Adipose tissue (tissue), 3 donors: ENCODE data around the gene BRPF1. TPM values are rescaled to one million over a fixed set of nuclear protein-coding genes. Genes with fewer than 3 reads are reported as not detected.

Experiments used
- H3K27ac ChIP-seq: one replicate; pipeline ENCODE4 v1.5.1; 2013; ENCODE audit warnings: low read depth, low read length
- WGBS, 3 donors: extraction: QIAGEN DNeasy Blood & Tissue Kit; methylation state at CpG; one replicate each; pipeline ENCODE4 v1.1.7; 2013; 5-methylcytosine and 5-hydroxymethylcytosine counted together
- polyA plus RNA-seq, 3 donors: library from polyadenylated mRNA; stranded (reverse); fragments of 200-250 nt; gene quantifications; one replicate each; pipeline ENCODE4 v1.2.3, GENCODE V29; 2013
- donor health status: healthy with polysubstance abuse.
- donor health status: Bipolar disorder and iron deficiency.
- donor health status: healthy.

The BRPF1 gene
- polyA plus RNA-seq, 3 donors = 4.8 to 12.8 (median 7.5) TPM

DNA sequence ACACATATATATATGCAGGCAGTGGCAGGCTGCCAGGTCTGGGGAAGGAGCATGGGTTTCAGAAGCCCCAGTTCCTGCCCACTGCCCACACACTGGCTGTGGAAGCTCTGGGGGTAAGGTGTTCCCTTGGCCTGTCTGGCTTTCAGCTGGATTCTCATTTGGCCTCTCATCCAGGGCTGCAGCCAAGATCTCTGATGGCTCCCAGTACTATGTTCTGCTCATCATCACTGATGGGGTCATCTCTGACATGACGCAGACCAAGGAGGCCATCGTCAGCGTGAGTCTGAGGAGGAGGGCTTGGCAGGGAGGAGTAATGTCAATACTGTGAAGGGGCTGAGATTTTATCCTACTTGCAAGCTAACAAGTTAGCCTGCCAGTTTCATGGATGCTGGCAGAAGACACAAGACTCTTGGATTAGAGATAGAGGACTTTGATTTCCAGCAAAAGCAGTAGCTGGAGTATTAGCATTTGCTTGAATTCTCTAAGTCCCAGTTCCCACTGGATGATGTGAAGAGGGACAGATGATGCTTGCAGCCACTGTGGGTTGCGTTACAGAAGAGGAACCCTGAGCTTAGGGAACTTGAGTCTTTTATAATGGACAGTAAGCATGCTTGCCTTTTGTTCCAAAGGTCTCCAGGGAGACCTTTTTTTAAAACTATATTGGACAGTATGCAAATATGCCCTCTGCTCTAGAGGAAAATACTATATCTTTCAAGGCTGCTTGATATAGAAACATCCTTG, 5.6 kb upstream of the BRPF1 start:
- no peak overlapping the region for H3K27ac ChIP-seq
- 68 to 81% (median 76%) methylated on average over 4 of the region's 4 CpGs for WGBS, 3 donors

DNA sequence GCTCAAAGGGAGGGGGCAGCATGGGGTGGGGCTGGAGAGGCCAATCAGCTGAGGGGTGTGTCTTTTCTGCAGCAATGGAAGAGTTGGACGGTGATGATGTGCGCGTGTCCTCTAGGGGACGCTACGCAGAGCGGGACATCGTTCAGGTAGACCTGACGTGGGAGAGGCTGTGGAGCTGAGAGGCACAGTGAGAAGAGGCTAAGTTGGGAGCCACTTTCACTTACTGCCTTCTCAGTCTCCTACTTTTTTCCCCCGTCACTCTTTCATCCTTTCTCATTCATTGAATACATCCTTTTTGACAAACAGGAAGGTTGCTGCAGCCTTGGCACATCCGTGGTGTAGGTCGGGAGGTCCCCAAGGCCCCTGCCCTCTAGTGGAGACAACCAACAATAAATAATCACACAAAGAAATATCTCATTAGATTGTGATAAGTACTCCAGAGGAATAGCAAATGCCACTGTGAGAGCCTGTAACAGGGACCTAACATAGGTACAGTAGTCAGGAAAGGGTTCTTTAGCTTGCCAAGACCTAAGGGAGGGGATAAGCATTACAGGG, 4.4 kb upstream of the BRPF1 start:
- 6 to 20% (median 18%) methylated on average over 11 of the region's 11 CpGs for WGBS, 3 donors
- H3K27ac ChIP-seq = no peak overlapping the region

DNA sequence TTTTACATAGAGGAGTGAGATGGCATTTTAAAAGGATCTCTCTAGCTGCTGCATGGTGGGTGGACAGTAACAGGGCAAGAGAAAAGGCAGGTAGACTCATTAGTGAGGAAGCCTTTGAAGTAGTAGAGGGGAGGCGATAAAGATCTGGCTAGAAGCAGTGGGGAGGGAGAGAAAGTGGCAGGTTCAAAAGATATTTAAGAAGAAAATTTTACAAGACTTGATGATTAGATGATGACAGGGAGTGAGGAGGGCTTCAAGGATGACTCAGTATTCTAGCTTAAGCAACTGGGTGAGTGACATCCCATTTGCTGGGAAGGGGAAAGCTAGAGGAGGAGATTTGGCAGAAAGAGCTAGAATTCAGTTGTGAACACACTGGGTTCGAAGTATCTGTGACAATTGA, 3.8 kb upstream of the BRPF1 start:
- WGBS, 3 donors = 81 to 91% (median 91%) methylated on average over 2 of the region's 2 CpGs

DNA sequence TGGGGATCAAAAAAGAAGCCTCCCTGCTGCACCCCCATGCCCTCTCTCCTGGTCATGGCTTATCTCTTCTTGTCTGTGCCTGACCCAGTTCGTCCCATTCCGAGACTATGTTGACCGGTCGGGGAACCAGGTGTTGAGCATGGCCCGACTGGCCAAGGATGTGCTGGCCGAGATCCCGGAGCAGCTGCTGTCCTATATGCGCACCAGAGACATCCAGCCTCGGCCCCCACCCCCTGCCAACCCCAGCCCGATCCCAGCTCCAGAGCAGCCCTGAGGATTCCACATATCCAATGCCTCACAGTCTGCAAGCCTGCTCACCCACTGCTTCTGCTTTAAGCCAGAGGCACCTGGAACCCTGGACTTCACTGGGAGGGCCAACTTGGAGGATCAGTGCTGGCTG, 2.1 kb upstream of the BRPF1 start:
- WGBS, 3 donors = 87 to 94% (median 89%) methylated on average over 10 of the region's 10 CpGs
- no peak overlapping the region for H3K27ac ChIP-seq

More for the DNA sequence above, 3.8 kb upstream of the BRPF1 start:
- no peak overlapping the region for H3K27ac ChIP-seq

DNA sequence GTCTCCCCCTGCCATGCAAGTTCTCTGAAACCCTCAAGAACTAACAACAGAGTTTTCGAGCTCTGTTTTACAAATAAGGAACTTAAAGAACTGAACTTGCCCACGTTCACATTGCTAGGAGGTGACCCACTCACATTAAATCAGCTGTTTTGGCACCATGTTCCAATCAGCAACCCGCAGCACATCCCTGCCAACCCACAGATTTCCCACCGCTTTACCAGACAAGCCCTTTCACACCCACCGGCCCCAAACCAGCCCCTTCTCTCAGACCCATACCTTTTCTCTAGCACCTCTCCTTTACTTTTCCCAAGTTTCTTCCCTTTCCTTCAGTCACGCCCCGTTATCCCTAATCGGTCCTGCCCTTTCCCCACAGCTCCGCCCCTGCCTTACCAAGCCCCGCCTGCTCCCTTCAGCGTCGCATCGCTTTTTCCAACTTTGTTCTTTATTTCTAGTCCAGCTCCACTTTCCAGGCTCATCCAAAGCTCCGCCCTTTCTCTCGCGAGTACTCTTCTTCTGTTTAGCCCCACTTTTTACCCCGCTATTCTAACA, 804 bp upstream of the BRPF1 start:
- WGBS, 3 donors = 1 to 2% (median 2%) methylated on average over 16 to 17 of the region's 17 CpGs
- no peak overlapping the region for H3K27ac ChIP-seq

DNA sequence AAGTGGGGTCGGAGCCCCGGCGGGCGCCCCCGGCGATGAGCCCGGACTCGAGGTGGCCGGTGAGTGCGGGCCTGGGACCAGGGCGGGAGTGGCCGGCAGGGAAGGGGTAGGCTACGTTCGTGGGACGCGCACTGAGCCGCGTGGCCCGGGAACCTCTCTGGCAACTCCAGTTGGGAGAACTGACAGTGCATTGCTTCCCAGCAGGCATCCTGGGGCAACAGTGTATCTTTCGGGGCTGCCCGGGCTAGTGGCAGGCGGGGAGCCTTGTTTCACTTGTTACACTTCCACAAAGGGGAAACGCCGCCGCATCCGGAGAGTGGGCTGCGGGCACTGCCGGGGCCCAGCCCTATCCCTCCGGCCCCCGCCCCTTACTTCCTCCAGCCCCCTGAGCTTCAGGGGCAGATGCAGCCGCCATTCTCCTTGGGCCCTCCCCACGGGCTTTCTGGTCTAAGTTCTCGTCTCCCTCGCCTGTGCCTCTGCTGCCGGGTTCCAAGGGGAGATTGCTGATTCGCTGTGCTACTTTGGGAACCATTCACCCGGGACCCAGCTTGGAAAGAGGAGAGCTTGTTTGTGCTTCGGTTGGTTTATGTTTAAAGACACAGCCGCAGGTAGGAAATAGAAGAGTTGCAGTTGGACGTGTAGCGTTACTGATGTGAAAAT, 675 bp downstream of the BRPF1 start:
- 1% methylated on average over 37 to 41 of the region's 41 CpGs for WGBS, 3 donors
- no peak overlapping the region for H3K27ac ChIP-seq

DNA sequence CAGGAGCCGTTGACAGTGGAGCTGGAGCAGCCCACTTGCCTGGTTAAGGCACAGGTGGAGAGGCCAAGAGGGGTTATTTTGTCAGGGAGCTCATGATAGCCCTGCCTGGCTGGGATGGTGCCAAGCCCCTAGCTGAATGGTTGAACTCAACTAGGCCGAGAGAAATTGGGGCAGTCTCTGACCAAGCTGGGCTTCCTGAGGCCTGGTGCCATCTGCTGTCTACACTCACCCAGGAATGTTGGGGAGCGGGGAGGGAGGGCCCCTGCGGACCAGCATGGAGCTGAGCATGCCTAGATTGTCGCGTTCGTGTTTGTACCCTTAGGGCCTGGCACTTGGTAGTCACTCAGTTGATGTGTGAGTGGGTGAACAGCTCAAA, 1.2 kb downstream of the BRPF1 start:
- no peak overlapping the region for H3K27ac ChIP-seq
- WGBS, 3 donors = 25 to 47% (median 33%) methylated on average over 7 of the region's 7 CpGs

DNA sequence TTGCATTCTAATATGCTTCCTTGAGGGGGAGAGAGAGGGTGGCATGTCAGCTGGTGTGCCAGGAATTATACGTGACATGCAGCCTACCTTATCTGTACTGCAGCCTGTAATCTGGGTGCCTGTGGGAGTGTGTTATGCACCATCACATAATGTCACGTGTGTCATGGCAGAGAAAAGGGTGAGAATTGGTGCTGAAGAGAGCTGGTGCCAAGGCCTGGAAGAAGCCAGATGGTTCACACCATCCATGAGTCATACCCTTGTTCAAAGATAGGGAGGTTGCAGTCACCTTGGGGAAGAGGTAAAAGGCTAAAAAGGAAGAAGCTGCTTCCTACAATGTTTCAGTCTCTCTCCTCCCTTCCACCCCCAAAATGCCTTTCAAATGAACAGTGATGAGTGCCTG, 5.3 kb downstream of the BRPF1 start:
- WGBS, 3 donors = 54 to 75% (median 75%) methylated on average over 2 of the region's 2 CpGs
- no peak overlapping the region for H3K27ac ChIP-seq

DNA sequence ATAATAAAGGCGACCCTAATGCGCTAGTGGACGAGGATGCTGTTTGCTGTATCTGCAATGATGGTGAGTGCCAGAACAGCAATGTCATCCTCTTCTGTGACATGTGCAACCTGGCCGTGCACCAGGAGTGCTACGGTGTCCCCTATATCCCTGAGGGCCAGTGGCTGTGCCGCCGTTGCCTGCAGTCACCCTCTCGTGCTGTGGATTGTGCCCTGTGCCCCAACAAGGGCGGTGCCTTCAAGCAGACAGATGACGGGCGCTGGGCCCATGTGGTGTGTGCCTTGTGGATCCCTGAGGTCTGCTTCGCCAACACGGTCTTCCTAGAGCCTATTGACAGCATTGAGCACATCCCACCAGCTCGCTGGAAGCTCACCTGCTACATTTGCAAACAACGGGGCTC, 7.6 kb downstream of the BRPF1 start:
- 92 to 93% (median 93%) methylated on average over 15 of the region's 15 CpGs for WGBS, 3 donors
- H3K27ac ChIP-seq = no peak overlapping the region

DNA sequence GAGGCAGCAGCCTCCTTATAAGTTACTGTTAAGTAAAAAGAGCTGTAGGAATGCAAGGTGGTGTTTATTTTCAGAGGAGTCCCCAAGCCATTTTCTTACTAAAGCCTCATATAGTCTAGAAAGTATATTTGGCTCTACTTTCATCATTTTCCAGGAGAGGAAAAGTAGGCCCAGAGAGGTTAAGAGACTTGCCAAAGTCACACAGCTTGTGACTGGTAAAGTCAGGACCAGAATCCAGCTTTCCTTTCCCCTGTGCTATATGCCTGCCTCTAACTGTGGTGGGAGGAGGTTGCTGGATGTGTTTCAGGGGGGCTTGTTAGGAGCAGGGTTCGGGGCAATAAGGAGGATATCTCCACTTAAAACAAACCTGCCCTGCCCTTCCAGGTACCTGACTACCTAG, 11.0 kb downstream of the BRPF1 start:
- no peak overlapping the region for H3K27ac ChIP-seq
- WGBS, 3 donors = 82 to 97% (median 94%) methylated on average over 1 of the region's 1 CpG

DNA sequence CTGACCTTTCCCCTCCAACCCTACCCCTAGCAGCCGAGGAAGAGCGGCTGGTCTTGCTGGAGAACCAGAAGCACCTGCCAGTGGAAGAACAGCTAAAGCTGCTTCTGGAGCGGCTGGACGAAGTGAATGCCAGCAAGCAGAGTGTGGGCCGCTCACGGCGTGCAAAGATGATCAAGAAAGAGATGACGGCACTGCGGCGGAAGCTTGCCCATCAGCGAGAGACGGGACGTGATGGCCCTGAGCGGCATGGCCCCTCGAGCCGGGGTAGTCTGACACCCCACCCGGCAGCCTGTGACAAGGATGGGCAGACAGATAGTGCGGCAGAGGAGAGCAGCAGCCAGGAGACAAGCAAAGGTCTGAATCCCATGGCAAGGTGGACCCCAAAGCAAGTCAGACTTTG, 12.0 kb downstream of the BRPF1 start:
- H3K27ac ChIP-seq = no peak overlapping the region
- WGBS, 3 donors = 95 to 98% (median 95%) methylated on average over 18 of the region's 18 CpGs

DNA sequence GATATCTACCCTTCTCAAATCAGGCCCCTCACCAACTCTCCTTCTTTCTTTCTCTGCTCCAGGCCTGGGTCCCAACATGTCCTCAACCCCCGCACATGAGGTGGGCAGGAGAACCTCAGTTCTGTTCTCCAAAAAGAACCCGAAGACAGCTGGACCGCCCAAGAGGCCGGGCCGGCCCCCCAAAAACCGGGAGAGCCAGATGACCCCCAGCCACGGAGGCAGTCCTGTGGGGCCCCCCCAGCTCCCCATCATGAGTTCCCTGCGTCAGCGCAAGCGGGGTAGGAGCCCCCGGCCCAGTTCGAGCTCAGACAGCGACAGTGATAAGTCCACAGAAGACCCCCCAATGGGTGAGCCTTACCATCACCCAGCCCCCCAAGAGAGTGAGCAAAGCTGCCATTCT, 12.6 kb downstream of the BRPF1 start:
- WGBS, 3 donors = 92 to 96% (median 95%) methylated on average over 13 of the region's 13 CpGs
- no peak overlapping the region for H3K27ac ChIP-seq

DNA sequence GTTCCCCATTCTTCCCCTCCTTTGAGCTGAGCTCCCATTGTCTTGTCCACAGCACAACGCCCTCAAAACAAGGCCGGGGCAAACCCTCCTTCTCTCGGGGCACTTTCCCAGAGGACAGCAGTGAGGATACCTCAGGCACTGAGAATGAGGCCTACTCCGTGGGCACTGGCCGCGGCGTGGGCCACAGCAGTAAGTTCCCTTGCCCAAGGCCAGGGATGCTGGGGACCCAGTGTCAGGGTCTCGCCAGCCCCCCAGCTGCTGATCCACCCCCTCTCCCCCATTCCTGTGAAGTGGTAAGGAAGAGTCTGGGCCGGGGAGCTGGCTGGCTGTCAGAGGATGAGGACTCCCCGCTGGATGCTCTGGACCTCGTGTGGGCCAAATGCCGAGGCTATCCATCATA, 14.0 kb downstream of the BRPF1 start:
- 88 to 93% (median 93%) methylated on average over 12 of the region's 12 CpGs for WGBS, 3 donors
- H3K27ac ChIP-seq = no peak overlapping the region

DNA sequence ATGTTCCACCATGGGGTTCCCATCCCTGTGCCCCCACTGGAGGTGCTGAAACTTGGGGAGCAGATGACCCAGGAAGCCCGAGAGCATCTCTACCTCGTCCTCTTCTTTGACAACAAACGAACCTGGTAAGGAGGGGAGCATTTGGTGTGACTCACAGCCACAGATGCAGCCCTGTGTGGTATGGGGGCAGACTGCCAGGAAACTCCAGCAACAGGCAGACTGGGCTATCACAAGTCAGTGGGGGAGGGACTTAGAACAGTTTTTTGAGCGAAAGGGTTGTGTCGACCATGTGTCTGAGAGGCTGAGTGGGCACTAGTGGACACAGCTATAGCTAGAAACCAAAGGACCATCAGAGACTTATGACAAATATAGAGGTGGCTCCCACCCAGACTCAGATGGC, 14.8 kb downstream of the BRPF1 start:
- H3K27ac ChIP-seq = no peak overlapping the region
- WGBS, 3 donors = 73 to 83% (median 76%) methylated on average over 5 of the region's 5 CpGs

DNA sequence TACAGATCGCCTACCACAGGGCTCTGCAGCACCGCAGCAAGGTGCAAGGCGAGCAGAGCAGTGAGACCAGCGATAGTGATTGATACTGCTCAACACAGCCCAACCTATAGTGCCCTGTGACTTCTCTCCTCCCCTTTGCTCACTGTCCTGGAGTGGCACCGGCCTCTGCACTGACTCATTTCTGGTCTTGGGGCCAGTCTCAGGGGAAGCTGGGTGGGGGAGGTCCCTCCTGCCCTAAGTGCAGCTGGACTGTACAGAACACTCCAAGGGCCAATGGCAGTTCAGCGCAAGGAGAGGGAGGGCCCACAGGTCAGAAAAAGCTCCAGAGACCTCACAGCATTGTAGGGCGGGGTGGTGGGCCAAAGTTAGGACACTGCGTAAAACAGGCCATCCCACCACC, 15.7 kb downstream of the BRPF1 start:
- no peak overlapping the region for H3K27ac ChIP-seq
- WGBS, 3 donors = 92 to 97% (median 92%) methylated on average over 7 to 8 of the region's 8 CpGs

DNA sequence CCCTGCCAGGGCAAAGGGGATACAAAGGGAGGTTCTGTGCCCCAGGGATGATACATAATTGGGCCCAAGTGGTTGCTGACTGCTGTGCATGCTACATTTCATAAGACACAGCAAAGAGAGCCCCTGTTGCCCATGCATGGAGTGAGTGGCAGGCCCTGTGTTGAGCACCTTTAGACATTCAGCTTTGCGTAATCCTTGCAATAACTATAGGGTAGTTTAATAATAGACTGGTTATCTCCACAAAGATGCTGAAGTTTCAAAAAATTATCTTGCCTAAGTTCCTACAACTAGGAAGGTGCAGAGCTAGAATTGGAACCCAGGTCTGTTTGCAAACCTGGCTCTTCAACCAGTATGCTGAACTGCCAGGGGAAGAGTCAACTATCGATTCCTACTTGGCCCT, 16.5 kb downstream of the BRPF1 start:
- H3K27ac ChIP-seq = no peak overlapping the region
- WGBS, 3 donors = 92 to 95% (median 94%) methylated on average over 2 of the region's 2 CpGs

DNA sequence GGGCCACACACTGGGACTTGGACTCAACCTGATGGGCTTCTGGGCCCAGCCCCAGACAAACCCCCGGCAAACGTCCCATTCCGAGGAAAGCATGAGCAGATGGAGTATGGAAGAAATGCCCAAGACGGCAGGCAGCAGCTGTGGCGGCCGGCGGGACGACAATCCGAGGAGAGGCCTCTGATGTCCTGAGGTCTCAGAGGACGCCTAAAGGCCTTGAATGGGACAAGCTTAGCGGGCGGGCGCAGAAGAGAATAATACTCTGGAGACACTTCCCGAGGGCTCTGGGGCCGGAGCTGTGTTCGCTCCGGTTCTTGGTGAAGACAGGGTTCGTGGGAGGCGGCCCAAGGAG, 17.7 kb downstream of the BRPF1 start:
- 5 to 10% (median 9%) methylated on average over 19 of the region's 19 CpGs for WGBS, 3 donors
- peak overlapping the region; percentile 36 for H3K27ac ChIP-seq

DNA sequence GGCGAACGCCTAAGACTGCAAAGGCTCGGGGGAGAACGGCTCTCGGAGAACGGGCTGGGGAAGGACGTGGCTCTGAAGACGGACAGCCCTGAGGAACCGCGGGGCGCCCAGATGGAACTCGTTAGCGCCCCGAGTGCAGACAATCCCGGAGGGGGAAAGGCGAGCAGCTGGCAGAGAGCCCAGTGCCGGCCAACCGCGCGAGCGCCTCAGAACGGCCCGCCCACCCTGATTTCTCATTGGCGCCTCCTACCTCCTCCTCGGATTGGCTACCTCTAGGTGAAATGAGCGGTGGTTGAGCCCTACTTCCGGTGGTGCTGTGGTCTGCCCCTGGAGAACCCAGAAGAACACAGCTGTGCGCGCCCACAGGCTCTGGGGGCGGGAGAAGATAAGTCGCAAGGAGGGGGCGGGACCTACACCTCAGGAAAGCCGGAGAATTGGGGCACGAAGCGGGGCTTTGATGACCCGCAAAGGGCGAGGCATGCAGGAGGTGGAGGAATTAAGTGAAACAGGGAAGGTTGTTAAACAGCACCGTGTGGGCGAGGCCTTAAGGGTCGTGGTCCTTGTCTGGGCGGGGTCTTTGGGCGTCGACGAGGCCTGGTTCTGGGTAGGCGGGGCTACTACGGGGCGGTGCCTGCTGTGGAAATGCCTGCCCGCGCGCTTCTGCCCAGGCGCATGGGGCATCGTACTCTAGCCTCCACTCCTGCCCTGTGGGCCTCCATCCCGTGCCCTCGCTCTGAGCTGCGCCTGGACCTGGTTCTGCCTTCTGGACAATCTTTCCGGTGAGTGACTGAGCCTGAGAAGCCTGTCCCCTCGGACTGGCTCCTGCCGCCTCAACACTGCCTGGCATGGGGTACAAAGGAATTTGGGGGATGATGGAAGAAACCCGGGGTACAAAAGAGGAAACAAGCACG, 18.4 kb downstream of the BRPF1 start, which contains the start of gene OGG1:
TSS of gene OGG1 (plus strand) at position 308 of the 911 bp plus-strand sequence. CDS start at position 643, 335 bp downstream.
- 0% methylated on average over 60 of the region's 60 CpGs for WGBS, 3 donors
- H3K27ac ChIP-seq = peak within 1 kb of the TSS; percentile 36
